Endodermal cell (in vitro differentiated cells): ENCODE measurements around the gene FTO. TPM values are rescaled to one million over a fixed set of nuclear protein-coding genes. Genes with fewer than 3 reads are reported as not detected.

Experiments
- DNase-seq: peaks from one replicate; pipeline ENCODE4 v3.0.0-alpha.2; 2017
- H3K27ac ChIP-seq: 2 replicates; pipeline ENCODE4 v1.5.1; 2013; ENCODE audit warnings: mild to moderate bottlenecking, low read depth, low read length, moderate library complexity
- H3K27me3 ChIP-seq: 2 replicates; pipeline ENCODE4 v1.6.1; 2013; ENCODE audit warnings: mild to moderate bottlenecking, low read length, moderate library complexity; ENCODE audit not compliant: insufficient read depth, control insufficient read depth, poor library complexity, severe bottlenecking
- H3K36me3 ChIP-seq: 2 replicates; pipeline ENCODE4 v1.7.0; 2013; ENCODE audit warnings: mild to moderate bottlenecking, low read length, moderate library complexity; ENCODE audit not compliant: control insufficient read depth, insufficient read depth
- H3K4me1 ChIP-seq: one replicate; pipeline ENCODE4 v1.7.0; 2013; ENCODE audit warnings: low read length; ENCODE audit not compliant: control insufficient read depth, insufficient read depth
- H3K4me3 ChIP-seq: 2 replicates; pipeline ENCODE4 v1.5.1; 2013; ENCODE audit warnings: mild to moderate bottlenecking, low read length, moderate library complexity
- H3K9ac ChIP-seq: 2 replicates; pipeline ENCODE4 v1.6.1; 2013; ENCODE audit warnings: mild to moderate bottlenecking, low read length, moderate library complexity; ENCODE audit not compliant: poor library complexity, severe bottlenecking; ENCODE audit errors: extremely low read depth
- H3K9me3 ChIP-seq: 2 replicates; pipeline ENCODE4 v1.6.1; 2013; ENCODE audit warnings: mild to moderate bottlenecking, low read length, moderate library complexity; ENCODE audit not compliant: control insufficient read depth
- H3K27ac Mint-ChIP-seq: 2 replicates; pipeline ENCODE4 v1.8.0; 2020; ENCODE audit warnings: mixed read lengths
- H3K27me3 Mint-ChIP-seq: 2 replicates; pipeline ENCODE4 v1.8.0; 2021; ENCODE audit warnings: mild to moderate bottlenecking, mixed read lengths; ENCODE audit not compliant: insufficient read depth
- H3K36me3 Mint-ChIP-seq: 2 replicates; pipeline ENCODE4 v1.8.0; 2020; ENCODE audit warnings: low read depth, mixed read lengths
- H3K4me1 Mint-ChIP-seq: 2 replicates; pipeline ENCODE4 v1.8.0; 2020; ENCODE audit warnings: mixed read lengths
- H3K4me3 Mint-ChIP-seq: 2 replicates; pipeline ENCODE4 v1.8.0; 2020; ENCODE audit warnings: mild to moderate bottlenecking, moderate library complexity, mixed read lengths
- H3K9me3 Mint-ChIP-seq: 2 replicates; pipeline ENCODE4 v1.8.0; 2020; ENCODE audit warnings: mild to moderate bottlenecking, mixed read lengths
- CTCF ChIP-seq: fragments of 200-600 bp; sonication (generic); conservative IDR thresholded peaks from 2 replicates; pipeline ENCODE4 v1.5.0; 2021; ENCODE audit warnings: antibody characterized with exemption, mild to moderate bottlenecking
- WGBS, 2 experiments: methylation state at CpG; one replicate each; pipeline versions ENCODE4 v1.1.5 to v1.1.7; 2013; ENCODE audit warnings: missing lambda C conversion rate in 2 of 2, mixed read lengths in 1 of 2; ENCODE audit not compliant: insufficient coverage in 1 of 2, insufficient read length in 1 of 2; 5-methylcytosine and 5-hydroxymethylcytosine counted together
- total RNA-seq, 2 donors: library from RNA; stranded (reverse); fragmentation: NEBNext Ultra II Directional in 1 of 2; extraction: Animal tissue kit (Norgen Biotek cat#: 25700) in 1 of 2; gene quantifications; 2 replicates in 1 of 2; 3 replicates in 1 of 2; pipeline ENCODE4 v1.2.1, GENCODE V29; 2021

Gene FTO
- total RNA-seq, 2 donors from 2014 or later: 80.3 to 102 TPM

DNA sequence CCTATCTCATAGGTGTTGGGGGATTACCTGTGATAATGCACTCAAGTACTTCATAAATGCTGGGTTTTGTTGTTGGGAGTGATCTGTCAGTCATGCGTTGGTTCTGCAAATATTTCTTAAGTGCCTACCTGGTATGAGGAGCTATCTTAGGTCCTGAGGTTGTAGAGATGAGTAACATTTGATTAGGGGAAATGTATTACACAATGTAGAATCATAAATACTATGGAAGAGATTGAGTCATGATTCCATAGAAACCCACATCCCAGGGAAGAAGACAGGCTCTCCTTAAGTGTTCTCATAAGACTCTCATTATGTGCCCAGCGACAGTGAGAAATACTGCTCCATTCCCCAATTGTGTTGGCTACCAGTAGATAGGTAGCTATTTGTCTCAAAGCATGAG, 240.1 kb downstream of the FTO start:
- H3K4me3 Mint-ChIP-seq: no peak overlapping the region
- no peak overlapping the region for H3K27ac Mint-ChIP-seq

GRCh38 chr16:53945996-53946395, 242.0 kb downstream of the FTO start:
- Mint-ChIP-seq H3K27ac (no peak overlapping the region), H3K4me3 (no peak overlapping the region), H3K9me3 (no peaks in the 10 kb centered on the region), H3K27me3 (no peaks in the 10 kb centered on the region), H3K36me3 (no peaks in the 10 kb centered on the region), H3K4me1 (no peaks in the 10 kb centered on the region)
- no peak overlapping the region for H3K27ac ChIP-seq
- no peaks in the 10 kb centered on the region for H3K36me3 ChIP-seq
- H3K4me1 ChIP-seq: no peaks in the 10 kb centered on the region
- peak; percentile 95 for TF ChIP-seq CTCF
- no peak for DNase-seq
- no peaks in the 10 kb centered on the region for H3K9me3 ChIP-seq
- H3K9ac ChIP-seq: no peak overlapping the region
- 50 to 70% methylated on average over 2 of the region's 2 CpGs for WGBS, 2 experiments
- no peak overlapping the region for H3K4me3 ChIP-seq
- H3K27me3 ChIP-seq: no peaks in the 10 kb centered on the region

More for the DNA sequence above, 240.1 kb downstream of the FTO start:
- H3K9me3 Mint-ChIP-seq: no peaks in the 10 kb centered on the region
- Histone ChIP-seq H3K4me1 (no peaks in the 10 kb centered on the region), H3K36me3 (no peaks in the 10 kb centered on the region), H3K27ac (no peak overlapping the region), H3K27me3 (no peaks in the 10 kb centered on the region), H3K9me3 (no peaks in the 10 kb centered on the region), H3K9ac (no peak overlapping the region), H3K4me3 (no peak overlapping the region)
- no peak for TF ChIP-seq CTCF
- DNase-seq: no peak
- 94 to 100% methylated on average over 1 to 2 of the region's 2 CpGs for WGBS, 2 experiments
- H3K36me3 Mint-ChIP-seq: peaks cover 6% of the 10 kb centered on the region
- no peaks in the 10 kb centered on the region for H3K4me1 Mint-ChIP-seq
- H3K27me3 Mint-ChIP-seq: no peaks in the 10 kb centered on the region

- DNase-seq: no peak
- H3K4me1 ChIP-seq: no peaks in the 10 kb centered on the region
- TF ChIP-seq CTCF: no peak
- no peak overlapping the region for H3K4me3 Mint-ChIP-seq
- no peak overlapping the region for H3K4me3 ChIP-seq
- no peaks in the 10 kb centered on the region for H3K36me3 ChIP-seq
- H3K27ac ChIP-seq: no peak overlapping the region
- no peak overlapping the region for H3K27ac Mint-ChIP-seq
- H3K4me1 Mint-ChIP-seq: no peaks in the 10 kb centered on the region
- no peaks in the 10 kb centered on the region for H3K27me3 Mint-ChIP-seq
- no peaks in the 10 kb centered on the region for H3K9me3 Mint-ChIP-seq
- no peaks in the 10 kb centered on the region for H3K9me3 ChIP-seq
- no peaks in the 10 kb centered on the region for H3K36me3 Mint-ChIP-seq
- WGBS, 2 experiments: 95 to 100% methylated on average over 1 to 5 of the region's 5 CpGs
- H3K27me3 ChIP-seq: no peaks in the 10 kb centered on the region
- no peak overlapping the region for H3K9ac ChIP-seq
Observed at GRCh38 chr16:53946746-53947386, 242.9 kb downstream of the FTO start.
